ENCODE measurements around the gene LRRC36. TPM values are rescaled to one million over a fixed set of nuclear protein-coding genes. Genes with fewer than 3 reads are reported as not detected.

Gene LRRC36, protein sequence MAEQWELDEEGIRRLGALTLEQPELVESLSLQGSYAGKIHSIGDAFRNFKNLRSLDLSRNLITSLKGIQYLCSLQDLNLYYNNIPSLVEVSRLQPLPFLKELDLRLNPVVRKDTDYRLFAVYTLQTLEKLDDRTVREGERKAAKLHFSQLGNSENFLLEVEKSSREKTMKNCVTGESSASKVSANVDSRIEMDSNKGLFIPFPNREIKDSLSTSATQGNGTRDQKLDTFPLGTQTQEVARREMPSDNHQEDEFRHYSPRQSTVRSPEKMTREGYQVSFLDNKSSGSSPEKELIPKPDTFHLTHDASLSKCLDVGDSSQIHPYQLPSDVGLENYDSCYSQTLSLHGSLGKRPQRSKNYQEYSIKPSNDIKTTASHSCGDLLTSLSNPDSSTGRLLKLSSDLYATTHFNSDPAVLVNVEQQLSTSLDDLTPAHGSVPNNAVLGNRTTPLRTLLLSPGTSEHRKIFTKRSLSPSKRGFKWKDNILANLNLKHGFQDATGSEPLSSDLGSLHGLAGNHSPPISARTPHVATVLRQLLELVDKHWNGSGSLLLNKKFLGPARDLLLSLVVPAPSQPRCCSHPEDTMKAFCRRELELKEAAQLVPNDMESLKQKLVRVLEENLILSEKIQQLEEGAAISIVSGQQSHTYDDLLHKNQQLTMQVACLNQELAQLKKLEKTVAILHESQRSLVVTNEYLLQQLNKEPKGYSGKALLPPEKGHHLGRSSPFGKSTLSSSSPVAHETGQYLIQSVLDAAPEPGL
- 0.41 and 0.54 TPM in 2 replicates for total RNA-seq

DNA sequence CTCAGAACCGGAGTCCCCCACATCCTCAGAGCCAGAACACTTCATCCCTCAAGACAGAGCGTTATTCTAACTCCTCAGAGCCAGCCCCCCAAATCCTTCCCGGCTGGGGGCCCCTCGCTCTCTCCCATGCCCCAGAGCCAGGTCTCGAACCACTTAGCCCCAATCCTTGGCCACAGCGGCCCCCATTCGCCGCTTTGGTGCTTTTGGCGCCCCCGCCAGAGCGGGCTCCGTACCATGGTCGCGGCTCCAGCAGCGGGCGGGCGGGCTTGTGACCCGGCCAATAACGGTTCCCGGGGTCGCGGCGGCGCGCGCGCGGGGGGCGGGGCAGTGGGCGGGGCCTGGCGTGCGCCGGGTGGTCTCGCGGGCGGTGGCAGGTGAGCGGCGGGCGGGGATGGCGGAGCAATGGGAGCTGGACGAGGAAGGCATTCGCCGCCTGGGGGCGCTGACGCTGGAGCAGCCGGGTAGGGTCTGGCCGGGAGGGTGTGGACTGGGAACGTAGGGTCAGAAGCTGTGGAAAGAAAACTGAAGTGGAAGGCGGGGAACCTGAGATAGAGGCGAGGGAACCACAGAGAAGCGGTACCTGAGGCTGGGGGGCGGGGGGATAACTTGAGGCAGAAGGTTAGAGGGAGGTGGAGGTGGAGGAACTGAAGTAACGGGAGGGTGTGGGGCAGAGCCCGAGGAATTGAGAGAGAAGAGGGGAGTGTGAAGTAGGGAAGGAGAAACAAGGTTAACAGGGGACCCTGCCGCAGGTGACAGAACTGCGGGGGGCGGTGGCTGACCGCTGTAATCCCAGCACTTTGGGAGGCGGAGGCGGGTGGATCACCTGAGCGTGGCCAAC lies at the start of gene LRRC36, which contains the start of gene KCTD19:
Gene LRRC36 (plus strand): TSS at position 344 of the 838 bp plus-strand sequence. CDS start 48 bp downstream, at position 392.
Gene KCTD19 (minus strand): TSS at position 270 of the 838 bp plus-strand sequence. CDS start 34 bp downstream, at position 236.
- TF ChIP-seq CTCF (IDR thresholded peaks at IDR 0.05; ENCODE audit: insufficient read depth, low read length, poor library complexity, severe bottlenecking): peak; percentile 57
- Histone ChIP-seq H3K36me3 (ENCODE audit: control insufficient read depth, insufficient read depth, low read length) (no peaks in the 10 kb centered on the region), H3K27me3 (ENCODE audit: control insufficient read depth, insufficient read depth, low read length) (no peaks in the 10 kb centered on the region), H3K4me3 (ENCODE audit: low read depth, low read length) (peak within 1 kb of the TSS; percentile 52)
- no peak for DNase-seq (ENCODE audit: low read depth)

DNA sequence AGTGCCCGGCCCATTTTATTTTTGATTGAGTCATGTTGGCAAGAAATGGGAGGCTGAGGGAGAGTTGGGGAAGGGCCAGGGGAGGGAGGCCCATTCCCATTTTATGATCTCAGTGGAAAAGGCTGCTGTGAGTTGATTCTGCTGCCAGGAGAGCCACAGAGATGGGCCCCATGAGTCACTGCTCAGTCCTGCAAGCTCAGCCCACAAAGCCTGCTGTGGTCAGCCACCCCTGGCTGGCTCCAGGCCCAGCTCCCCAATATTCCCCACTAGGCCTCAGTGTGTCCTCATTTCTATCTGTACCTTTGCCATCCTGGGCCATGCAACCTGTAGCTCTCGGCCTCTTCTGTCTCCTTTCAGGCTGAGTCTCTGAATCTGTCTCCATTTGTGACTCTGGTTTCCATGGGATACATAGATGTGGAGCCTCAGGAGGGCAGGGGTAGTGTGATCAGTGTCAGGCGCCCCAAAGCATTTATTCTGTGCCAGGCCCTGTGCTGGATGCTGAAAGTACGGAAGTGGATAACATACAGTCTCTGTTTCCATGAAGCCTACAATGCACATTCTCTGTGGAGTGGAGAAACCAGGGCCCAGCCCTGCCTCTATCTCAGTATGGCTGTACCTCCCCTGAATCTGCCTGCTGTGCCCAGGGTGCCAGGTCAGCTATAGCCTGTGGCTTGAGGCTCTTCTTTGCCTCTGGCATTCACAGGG lies 49.2 kb upstream of the LRRC36 start:
- TF ChIP-seq CTCF (IDR thresholded peaks at IDR 0.05; ENCODE audit: insufficient read depth, low read length, poor library complexity, severe bottlenecking): no peak
- Histone ChIP-seq H3K36me3 (ENCODE audit: control insufficient read depth, insufficient read depth, low read length) (no peaks in the 10 kb centered on the region), H3K27me3 (ENCODE audit: control insufficient read depth, insufficient read depth, low read length) (no peaks in the 10 kb centered on the region), H3K4me3 (ENCODE audit: low read depth, low read length) (no peak overlapping the region)
- DNase-seq (ENCODE audit: low read depth): peak; percentile 98

DNA sequence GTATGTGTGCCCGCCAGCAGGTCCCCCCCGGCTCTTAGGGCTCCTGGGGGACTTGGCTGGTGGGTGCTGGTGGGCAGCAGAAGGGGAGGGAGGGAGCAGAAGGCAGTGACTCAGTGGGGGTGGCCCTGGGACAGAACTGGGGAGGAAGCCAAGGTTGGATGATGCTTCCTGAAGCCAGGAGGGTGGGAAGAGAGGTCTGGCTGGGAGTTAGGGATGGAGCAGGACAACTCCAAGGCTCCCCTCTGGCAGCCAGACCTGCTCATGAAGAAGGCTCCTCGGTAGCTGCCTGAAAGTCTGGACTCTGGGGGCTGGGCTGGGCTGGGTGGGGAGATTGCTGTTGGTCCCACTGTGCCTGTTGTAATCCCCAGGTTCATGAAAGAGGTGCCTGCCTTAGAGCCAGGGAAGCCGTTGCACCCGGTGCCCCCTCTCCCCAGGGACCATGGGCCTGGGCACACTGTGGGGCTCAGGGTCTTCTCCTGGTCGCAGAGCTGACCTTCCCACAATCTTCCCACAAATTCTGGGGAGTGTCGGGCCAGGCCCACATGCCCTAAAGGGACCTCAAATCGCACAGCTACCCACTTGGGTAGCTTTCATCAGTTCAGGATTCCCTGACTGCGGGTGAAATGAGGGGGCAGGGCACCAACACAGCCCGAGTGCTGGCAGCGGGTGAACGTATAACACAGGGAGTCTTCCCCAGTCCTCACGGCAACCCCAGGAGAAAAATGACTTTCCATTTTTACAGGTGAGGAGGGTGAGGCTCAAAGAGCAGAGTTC lies 48.4 kb upstream of the LRRC36 start:
- Histone ChIP-seq H3K4me3 (ENCODE audit: low read depth, low read length) (peak overlapping the region; percentile 49), H3K27me3 (ENCODE audit: control insufficient read depth, insufficient read depth, low read length) (no peaks in the 10 kb centered on the region), H3K36me3 (ENCODE audit: control insufficient read depth, insufficient read depth, low read length) (no peaks in the 10 kb centered on the region)
- no peak for TF ChIP-seq CTCF (IDR thresholded peaks at IDR 0.05; ENCODE audit: insufficient read depth, low read length, poor library complexity, severe bottlenecking)
- DNase-seq (ENCODE audit: low read depth): no peak

DNA sequence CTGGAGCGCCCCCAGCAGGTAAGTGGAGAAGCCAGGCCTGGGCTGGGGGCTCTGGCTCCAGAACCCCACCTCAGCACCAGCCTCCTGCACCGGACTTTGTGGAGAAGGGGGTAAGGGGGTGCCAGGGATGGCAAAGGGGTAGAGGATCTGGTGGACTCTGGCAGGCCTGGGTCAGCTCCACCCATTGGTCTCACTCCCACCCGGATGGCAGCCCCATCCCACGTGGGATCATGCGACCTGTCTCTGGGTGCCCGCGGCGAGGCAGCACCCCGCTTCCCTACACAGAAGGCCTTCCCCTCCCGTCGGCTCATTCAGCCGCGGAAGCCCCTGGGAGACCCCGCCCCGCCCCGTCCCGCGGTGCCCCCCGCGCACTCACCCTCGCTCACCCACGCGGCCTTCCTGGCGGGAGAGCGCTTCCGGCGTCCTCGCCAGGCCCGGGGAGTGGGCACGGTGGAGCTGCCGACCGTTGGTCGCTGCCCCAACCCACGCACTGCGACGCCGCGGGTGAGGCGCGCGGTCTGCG lies 47.8 kb upstream of the LRRC36 start:
- TF ChIP-seq CTCF (IDR thresholded peaks at IDR 0.05; ENCODE audit: insufficient read depth, low read length, poor library complexity, severe bottlenecking): peak; percentile 40
- no peak for DNase-seq (ENCODE audit: low read depth)
- Histone ChIP-seq H3K4me3 (ENCODE audit: low read depth, low read length) (peak overlapping the region; percentile 49), H3K36me3 (ENCODE audit: control insufficient read depth, insufficient read depth, low read length) (no peaks in the 10 kb centered on the region), H3K27me3 (ENCODE audit: control insufficient read depth, insufficient read depth, low read length) (no peaks in the 10 kb centered on the region)

Measured in kidney epithelial cell (primary cell).